GM13977 (cell line): ENCODE data around the gene RPL28.

Experiments
- DNase-seq: peaks from one replicate; pipeline ENCODE4 v3.0.0; 2012; ENCODE audit warnings: low spot score
- in situ Hi-C: fragments of 300-500 bp; cut with MboI; formaldehyde crosslinking; loops from one replicate; pipeline ENCODE4 v1.12.0; 2022; ENCODE audit warnings: low sequenced_read_pairs, low pct_unique_long_range_greater_than_20kb, mixed read lengths, inconsistent platforms; ENCODE audit not compliant: unreplicated experiment
- TF ChIP-seq, protein P1 (sequence below): IDR thresholded peaks from 2 replicates; pipeline ENCODE4 v1.5.1; 2012; ENCODE audit warnings: mild to moderate bottlenecking, control low read depth; ENCODE audit not compliant: insufficient read depth; ENCODE audit errors: extremely low read depth, missing control alignments

Gene RPL28

DNA sequence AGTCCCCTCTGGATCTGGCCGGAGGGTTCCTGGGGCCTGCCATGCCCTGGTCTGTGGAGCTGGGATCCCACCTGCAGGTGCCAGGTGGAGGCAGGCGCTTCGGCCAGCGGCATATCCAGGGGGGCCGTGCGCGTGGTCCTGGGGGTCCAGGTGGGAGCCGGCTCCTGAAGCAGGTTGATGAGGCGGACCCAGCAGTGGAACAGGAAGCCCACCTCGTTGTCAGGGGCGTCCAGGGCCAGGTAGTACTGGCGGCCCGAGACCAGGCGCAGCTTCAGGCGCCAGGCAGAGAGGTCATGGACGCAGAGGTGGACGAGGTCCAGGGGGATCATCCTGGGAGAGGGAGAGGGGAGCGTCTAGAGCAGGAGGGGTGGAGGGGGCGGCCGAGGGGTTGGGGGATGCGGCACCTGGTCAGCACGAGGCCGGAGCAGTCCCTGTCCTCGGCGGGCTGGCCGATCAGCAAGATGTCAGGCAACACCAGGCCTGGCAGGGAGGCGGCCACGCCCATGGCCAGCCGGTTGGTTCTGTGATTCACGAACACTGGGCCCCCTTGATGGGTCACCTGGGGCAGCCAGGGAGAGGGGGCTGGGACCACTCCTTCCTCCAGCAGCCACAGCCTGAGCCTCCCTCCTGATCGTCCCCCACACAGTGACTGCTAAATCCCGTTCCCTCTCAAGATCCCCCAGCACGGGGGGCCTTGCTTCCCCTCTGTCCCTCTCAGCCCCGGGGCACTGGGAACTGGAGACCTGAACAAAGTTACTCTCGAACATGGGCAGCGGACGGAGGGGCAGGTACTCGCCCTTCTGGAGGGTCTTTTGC is 23.4 kb upstream of the RPL28 start:
- in situ Hi-C loops: no loop called here
- TF ChIP-seq, protein P1, sequence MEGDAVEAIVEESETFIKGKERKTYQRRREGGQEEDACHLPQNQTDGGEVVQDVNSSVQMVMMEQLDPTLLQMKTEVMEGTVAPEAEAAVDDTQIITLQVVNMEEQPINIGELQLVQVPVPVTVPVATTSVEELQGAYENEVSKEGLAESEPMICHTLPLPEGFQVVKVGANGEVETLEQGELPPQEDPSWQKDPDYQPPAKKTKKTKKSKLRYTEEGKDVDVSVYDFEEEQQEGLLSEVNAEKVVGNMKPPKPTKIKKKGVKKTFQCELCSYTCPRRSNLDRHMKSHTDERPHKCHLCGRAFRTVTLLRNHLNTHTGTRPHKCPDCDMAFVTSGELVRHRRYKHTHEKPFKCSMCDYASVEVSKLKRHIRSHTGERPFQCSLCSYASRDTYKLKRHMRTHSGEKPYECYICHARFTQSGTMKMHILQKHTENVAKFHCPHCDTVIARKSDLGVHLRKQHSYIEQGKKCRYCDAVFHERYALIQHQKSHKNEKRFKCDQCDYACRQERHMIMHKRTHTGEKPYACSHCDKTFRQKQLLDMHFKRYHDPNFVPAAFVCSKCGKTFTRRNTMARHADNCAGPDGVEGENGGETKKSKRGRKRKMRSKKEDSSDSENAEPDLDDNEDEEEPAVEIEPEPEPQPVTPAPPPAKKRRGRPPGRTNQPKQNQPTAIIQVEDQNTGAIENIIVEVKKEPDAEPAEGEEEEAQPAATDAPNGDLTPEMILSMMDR: no peak
- DNase-seq: no peak

DNA sequence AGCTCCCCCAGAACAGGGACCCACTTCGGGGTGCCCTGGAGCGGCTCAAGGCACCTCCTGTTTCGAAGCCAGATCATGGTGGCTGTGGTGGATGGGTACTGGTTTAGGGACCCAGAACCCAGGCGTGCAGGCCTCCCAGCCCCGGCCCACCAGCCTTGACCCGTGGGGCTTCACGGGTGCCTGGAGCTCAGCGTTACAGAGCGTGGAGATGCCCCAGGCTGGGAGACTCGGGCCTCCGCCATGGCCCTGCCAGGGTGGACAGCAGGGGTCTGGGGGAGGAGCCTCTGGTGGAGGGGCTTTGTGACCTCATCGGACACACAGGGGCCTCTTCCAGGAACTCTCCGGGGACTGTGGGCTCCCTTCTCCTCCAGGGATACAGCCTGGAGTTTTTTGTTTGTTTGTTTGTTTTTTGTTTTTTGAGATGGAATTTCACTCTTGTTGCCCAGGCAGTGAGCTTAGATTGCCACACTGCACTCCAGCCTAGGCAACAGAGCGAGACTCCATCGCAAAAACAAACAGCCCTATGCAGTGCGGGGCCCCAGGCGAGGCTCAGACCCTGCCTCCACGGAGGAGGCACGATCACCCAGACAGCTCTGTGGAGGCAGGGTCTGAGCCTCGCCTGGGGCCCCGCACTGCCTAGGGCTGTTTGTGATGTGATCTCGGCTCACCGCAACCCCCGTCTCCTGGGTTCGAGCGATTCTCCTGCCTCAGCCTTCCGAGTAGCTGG is 22.6 kb upstream of the RPL28 start, which contains the start of gene GARIN5B:
Gene GARIN5B (minus strand): TSS at position 271 of the 727 bp plus-strand sequence. CDS start 194 bp downstream, at position 77.
- no peak for DNase-seq
- TF ChIP-seq, protein P1: no peak
- in situ Hi-C loops: no loop called here

DNA sequence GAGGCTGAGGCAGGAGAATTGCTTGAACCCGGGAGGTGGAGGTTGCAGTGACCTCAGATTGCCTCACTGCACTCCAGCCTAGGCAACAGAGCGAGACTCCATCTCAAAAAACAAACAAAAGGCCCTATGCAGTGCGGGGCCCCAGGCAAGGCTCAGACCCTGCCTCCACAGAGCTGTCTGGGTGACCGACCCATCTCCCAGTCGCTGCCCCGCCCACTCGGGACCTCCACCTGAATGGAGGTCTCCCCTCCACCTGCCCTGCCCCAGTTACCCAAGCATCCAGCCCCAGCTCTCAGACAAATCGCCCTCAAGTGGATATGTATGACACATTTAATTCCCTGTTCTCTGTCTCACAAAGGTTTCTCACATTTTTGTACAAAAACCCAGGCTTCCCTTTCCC is 20.5 kb upstream of the RPL28 start:
- in situ Hi-C loops: no loop called here
- TF ChIP-seq, protein P1: no peak
- no peak for DNase-seq

DNA sequence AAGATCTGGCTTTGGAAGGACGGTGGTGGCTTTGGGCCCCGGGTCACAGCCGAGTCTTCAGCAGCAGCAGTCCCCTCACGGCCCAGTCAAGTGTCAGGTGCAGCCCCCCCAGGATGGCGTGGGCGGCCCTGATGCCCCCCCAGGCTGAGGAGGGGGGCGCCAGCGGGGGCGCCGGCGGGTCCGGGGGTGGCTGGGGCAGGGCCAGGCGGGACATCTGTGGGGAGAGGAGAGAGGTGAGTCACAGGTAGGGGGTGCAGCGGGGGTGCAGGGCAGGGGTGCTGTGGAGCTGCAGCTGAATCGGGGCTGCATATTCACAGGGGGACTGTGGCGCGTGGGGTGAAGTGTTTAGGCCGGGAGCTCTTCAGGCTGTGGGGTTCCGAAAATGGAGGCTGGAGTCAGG is 19.8 kb upstream of the RPL28 start:
- TF ChIP-seq, protein P1: no peak
- no peak for DNase-seq
- in situ Hi-C loops: no loop called here

DNA sequence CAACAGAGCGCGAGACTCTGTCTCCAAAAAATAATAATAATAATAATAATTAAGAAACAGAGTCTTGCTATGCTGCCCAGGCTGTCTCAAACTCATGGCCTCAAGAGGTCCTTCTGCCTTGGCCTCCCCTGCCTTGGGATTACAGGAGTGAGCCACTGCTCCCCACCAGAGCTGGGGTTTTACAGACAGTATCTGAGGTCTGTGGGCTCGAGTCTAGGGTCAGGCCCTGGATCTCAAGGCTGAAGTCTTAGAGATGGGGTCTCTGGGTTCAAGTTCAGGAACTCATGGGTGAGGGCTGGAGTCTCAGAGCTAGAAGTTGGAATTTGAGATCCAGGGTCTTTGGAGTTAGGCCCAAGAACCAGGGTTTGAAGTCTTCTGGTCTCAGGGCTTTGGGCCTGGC is 18.9 kb upstream of the RPL28 start:
- no peak for DNase-seq
- in situ Hi-C loops: no loop called here
- TF ChIP-seq, protein P1: no peak

DNA sequence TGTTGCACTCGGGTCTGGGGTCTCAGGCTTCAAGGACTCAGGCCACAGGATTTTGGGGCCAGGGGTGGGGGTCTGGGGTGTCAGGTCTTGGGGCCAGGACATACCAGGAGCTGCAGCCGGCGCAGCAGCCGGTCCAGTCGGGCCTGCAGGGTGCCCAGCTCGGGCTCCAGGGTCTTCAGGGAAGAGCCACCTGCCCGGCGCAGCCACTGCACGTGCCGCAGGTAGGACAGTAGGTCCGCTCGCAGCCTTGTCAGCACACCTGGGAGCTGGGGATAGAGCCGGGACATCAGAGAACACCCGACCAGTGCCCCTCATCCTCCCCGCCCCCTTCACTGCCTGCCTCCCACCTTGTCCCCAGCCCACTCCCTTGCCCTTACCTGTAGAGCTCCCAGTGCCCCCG is 17.6 kb upstream of the RPL28 start:
- TF ChIP-seq, protein P1: no peak
- in situ Hi-C loops: no loop called here
- DNase-seq: no peak
